IPS-15b (cell line): Measurements from ENCODE around the gene EIF4E.
"Not testable (repeated sequence)": the region's sequence is repeated elsewhere in the genome, so short reads cannot be mapped to it uniquely, and the experiment has no call there.

ENCODE experiments used
- H3K27me3 ChIP-seq: one replicate; pipeline ENCODE4 v1.6.1; 2013; ENCODE audit warnings: low read length; ENCODE audit not compliant: control insufficient read depth, insufficient read depth
- H3K36me3 ChIP-seq: one replicate; pipeline ENCODE4 v1.6.1; 2013; ENCODE audit warnings: low read length; ENCODE audit not compliant: control insufficient read depth, insufficient read depth
- H3K4me1 ChIP-seq: one replicate; pipeline ENCODE4 v1.6.1; 2013; ENCODE audit warnings: mild to moderate bottlenecking, low read length; ENCODE audit not compliant: control insufficient read depth, insufficient read depth
- H3K4me3 ChIP-seq: one replicate; pipeline ENCODE4 v1.5.1; 2013; ENCODE audit warnings: low read depth, low read length
- H3K9ac ChIP-seq: one replicate; pipeline ENCODE4 v1.6.1; 2013; ENCODE audit warnings: low read depth, mild to moderate bottlenecking, low read length
- H3K9me3 ChIP-seq: one replicate; pipeline ENCODE4 v1.6.1; 2013; ENCODE audit warnings: mild to moderate bottlenecking, low read length; ENCODE audit not compliant: control insufficient read depth, insufficient read depth

Gene EIF4E

GRCh38 chr4:98867648-98868047 lies 61.3 kb downstream of the EIF4E start:
- H3K9me3 ChIP-seq: no peaks in the 10 kb centered on the region
- no peaks in the 10 kb centered on the region for H3K4me1 ChIP-seq
- no peak overlapping the region for H3K4me3 ChIP-seq
- no peak overlapping the region for H3K9ac ChIP-seq
- H3K36me3 ChIP-seq: no peaks in the 10 kb centered on the region
- H3K27me3 ChIP-seq: no peaks in the 10 kb centered on the region

- no peak overlapping the region for H3K4me3 ChIP-seq
- no peaks in the 10 kb centered on the region for H3K36me3 ChIP-seq
- H3K27me3 ChIP-seq: no peaks in the 10 kb centered on the region
Measured at GRCh38 chr4:98865059-98865458, 63.9 kb downstream of the EIF4E start.

GRCh38 chr4:98864560-98864959 lies 64.4 kb downstream of the EIF4E start:
- Histone ChIP-seq H3K9me3 (no peaks in the 10 kb centered on the region), H3K27me3 (no peaks in the 10 kb centered on the region), H3K4me1 (no peaks in the 10 kb centered on the region), H3K4me3 (no peak overlapping the region), H3K9ac (no peak overlapping the region), H3K36me3 (no peaks in the 10 kb centered on the region)

More at GRCh38 chr4:98865059-98865458, 63.9 kb downstream of the EIF4E start:
- H3K4me1 ChIP-seq: no peaks in the 10 kb centered on the region
- no peaks in the 10 kb centered on the region for H3K9me3 ChIP-seq
- no peak overlapping the region for H3K9ac ChIP-seq

- Histone ChIP-seq H3K36me3 (no peaks in the 10 kb centered on the region), H3K4me1 (no peaks in the 10 kb centered on the region), H3K9ac (no peak overlapping the region), H3K9me3 (no peaks in the 10 kb centered on the region), H3K4me3 (no peak overlapping the region), H3K27me3 (no peaks in the 10 kb centered on the region)
Measured at GRCh38 chr4:98862371-98862770, 66.6 kb downstream of the EIF4E start.

- H3K27me3 ChIP-seq: no peaks in the 10 kb centered on the region
- H3K4me3 ChIP-seq: no peak overlapping the region
- no peak overlapping the region for H3K9ac ChIP-seq
- no peaks in the 10 kb centered on the region for H3K9me3 ChIP-seq
- H3K4me1 ChIP-seq: no peaks in the 10 kb centered on the region
- H3K36me3 ChIP-seq: no peaks in the 10 kb centered on the region
Measured at GRCh38 chr4:98861100-98861884, 67.6 kb downstream of the EIF4E start.

- Histone ChIP-seq H3K36me3 (no peaks in the 10 kb centered on the region), H3K4me1 (peaks cover 10% of the 10 kb centered on the region), H3K9me3 (no peaks in the 10 kb centered on the region), H3K27me3 (no peaks in the 10 kb centered on the region), H3K4me3 (no peak overlapping the region), H3K9ac (no peak overlapping the region)
Measured at GRCh38 chr4:98851806-98852205, 77.1 kb downstream of the EIF4E start.

- H3K9me3 ChIP-seq: peaks cover 2% of the 10 kb centered on the region
- H3K4me3 ChIP-seq: no peak overlapping the region
- no peak overlapping the region for H3K9ac ChIP-seq
- peaks cover 2% of the 10 kb centered on the region for H3K36me3 ChIP-seq
- no peaks in the 10 kb centered on the region for H3K27me3 ChIP-seq
- peaks cover 10% of the 10 kb centered on the region for H3K4me1 ChIP-seq
Measured at GRCh38 chr4:98850937-98851336, 78.0 kb downstream of the EIF4E start.

- Histone ChIP-seq H3K27me3 (no peaks in the 10 kb centered on the region), H3K36me3 (peaks cover 2% of the 10 kb centered on the region), H3K9me3 (peaks cover 7% of the 10 kb centered on the region), H3K4me1 (peaks cover 10% of the 10 kb centered on the region), H3K9ac (no peak overlapping the region), H3K4me3 (no peak overlapping the region)
Measured at GRCh38 chr4:98848448-98848847, 80.5 kb downstream of the EIF4E start.

GRCh38 chr4:98845960-98846359 lies 83.0 kb downstream of the EIF4E start:
- Histone ChIP-seq H3K9me3 (peaks cover 9% of the 10 kb centered on the region), H3K4me3 (no peak overlapping the region)

GRCh38 chr4:98842917-98843316 lies 86.0 kb downstream of the EIF4E start:
- H3K9me3 ChIP-seq, H3K4me3 ChIP-seq, H3K9ac ChIP-seq, H3K4me1 ChIP-seq, H3K36me3 ChIP-seq, H3K27me3 ChIP-seq: not testable (repeated sequence)

More at GRCh38 chr4:98845960-98846359, 83.0 kb downstream of the EIF4E start:
- no peaks in the 10 kb centered on the region for H3K4me1 ChIP-seq
- H3K36me3 ChIP-seq: peaks cover 2% of the 10 kb centered on the region
- H3K27me3 ChIP-seq: no peaks in the 10 kb centered on the region
- no peak overlapping the region for H3K9ac ChIP-seq

GRCh38 chr4:98838977-98839618 lies 89.8 kb downstream of the EIF4E start:
- peaks cover 3% of the 10 kb centered on the region for H3K9me3 ChIP-seq
- no peaks in the 10 kb centered on the region for H3K4me1 ChIP-seq
- H3K27me3 ChIP-seq: no peaks in the 10 kb centered on the region
- no peak overlapping the region for H3K9ac ChIP-seq
- H3K36me3 ChIP-seq: no peaks in the 10 kb centered on the region
- no peak overlapping the region for H3K4me3 ChIP-seq

- no peaks in the 10 kb centered on the region for H3K27me3 ChIP-seq
Measured at GRCh38 chr4:98838531-98838930, 90.4 kb downstream of the EIF4E start.

More at GRCh38 chr4:98838531-98838930, 90.4 kb downstream of the EIF4E start:
- peaks cover 3% of the 10 kb centered on the region for H3K9me3 ChIP-seq
- no peak overlapping the region for H3K9ac ChIP-seq
- H3K4me1 ChIP-seq: no peaks in the 10 kb centered on the region
- no peaks in the 10 kb centered on the region for H3K36me3 ChIP-seq
- no peak overlapping the region for H3K4me3 ChIP-seq
